ENCODE data around the gene DDA1. TPM values are rescaled to one million over a fixed set of nuclear protein-coding genes. Genes with fewer than 3 reads are reported as not detected.

Gene DDA1
- total and polyA plus RNA-seq, 2 of the 13 experiments (the other 11 are each of a cell fraction or from before 2014, with no cell fraction given) = 24.5 to 26.0 TPM

GRCh38 chr19:17282488-17283125 is 26.8 kb upstream of the DDA1 start (continued):
- peak; percentile 62 for TF ChIP-seq ZNF350 (CRISPR knock-in tag; IDR thresholded peaks at IDR 0.05; ENCODE audit: borderline replicate concordance, low read depth)
- peak; percentile 84 for TF ChIP-seq ZNF883 (CRISPR knock-in tag; IDR thresholded peaks at IDR 0.05; ENCODE audit: not compliant biosample characterization)
- TF ChIP-seq NFKBIZ (CRISPR knock-in tag; IDR thresholded peaks at IDR 0.05) = no peak
- TF ChIP-seq ASH2L (IDR thresholded peaks at IDR 0.05; ENCODE audit: insufficient read length, low read depth, low read length) = no peak
- TF ChIP-seq ZNF563 (CRISPR knock-in tag; IDR thresholded peaks at IDR 0.05) = no peak
- 0 out of 2 replicates have a peak, but pooled peaks have one; percentile 36 for TF ChIP-seq ISL2 (CRISPR knock-in tag; IDR thresholded peaks at IDR 0.05)
- TF ChIP-seq, protein P1, sequence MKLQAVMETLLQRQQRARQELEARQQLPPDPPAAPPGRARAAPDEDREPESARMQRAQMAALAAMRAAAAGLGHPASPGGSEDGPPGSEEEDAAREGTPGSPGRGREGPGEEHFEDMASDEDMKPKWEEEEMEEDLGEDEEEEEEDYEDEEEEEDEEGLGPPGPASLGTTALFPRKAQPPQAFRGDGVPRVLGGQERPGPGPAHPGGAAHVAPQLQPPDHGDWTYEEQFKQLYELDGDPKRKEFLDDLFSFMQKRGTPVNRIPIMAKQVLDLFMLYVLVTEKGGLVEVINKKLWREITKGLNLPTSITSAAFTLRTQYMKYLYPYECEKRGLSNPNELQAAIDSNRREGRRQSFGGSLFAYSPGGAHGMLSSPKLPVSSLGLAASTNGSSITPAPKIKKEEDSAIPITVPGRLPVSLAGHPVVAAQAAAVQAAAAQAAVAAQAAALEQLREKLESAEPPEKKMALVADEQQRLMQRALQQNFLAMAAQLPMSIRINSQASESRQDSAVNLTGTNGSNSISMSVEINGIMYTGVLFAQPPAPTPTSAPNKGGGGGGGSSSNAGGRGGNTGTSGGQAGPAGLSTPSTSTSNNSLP (IDR thresholded peaks at IDR 0.05; ENCODE audit: low read depth, low read length) = no peak
- TF ChIP-seq E2F2 (CRISPR knock-in tag; IDR thresholded peaks at IDR 0.05; ENCODE audit: borderline replicate concordance) = no peak
- TF ChIP-seq SMARCC2 (IDR thresholded peaks at IDR 0.05) = no peak
- no peak for TF ChIP-seq MATR3 (CRISPR knock-in tag; IDR thresholded peaks at IDR 0.05)
- TF ChIP-seq ZNF773 (CRISPR knock-in tag; IDR thresholded peaks at IDR 0.05; ENCODE audit: borderline replicate concordance) = no peak
- peak; percentile 48 for TF ChIP-seq ZNF605 (CRISPR knock-in tag; IDR thresholded peaks at IDR 0.05)
- TF ChIP-seq, protein P2, sequence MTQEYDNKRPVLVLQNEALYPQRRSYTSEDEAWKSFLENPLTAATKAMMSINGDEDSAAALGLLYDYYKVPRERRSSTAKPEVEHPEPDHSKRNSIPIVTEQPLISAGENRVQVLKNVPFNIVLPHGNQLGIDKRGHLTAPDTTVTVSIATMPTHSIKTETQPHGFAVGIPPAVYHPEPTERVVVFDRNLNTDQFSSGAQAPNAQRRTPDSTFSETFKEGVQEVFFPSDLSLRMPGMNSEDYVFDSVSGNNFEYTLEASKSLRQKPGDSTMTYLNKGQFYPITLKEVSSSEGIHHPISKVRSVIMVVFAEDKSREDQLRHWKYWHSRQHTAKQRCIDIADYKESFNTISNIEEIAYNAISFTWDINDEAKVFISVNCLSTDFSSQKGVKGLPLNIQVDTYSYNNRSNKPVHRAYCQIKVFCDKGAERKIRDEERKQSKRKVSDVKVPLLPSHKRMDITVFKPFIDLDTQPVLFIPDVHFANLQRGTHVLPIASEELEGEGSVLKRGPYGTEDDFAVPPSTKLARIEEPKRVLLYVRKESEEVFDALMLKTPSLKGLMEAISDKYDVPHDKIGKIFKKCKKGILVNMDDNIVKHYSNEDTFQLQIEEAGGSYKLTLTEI (CRISPR knock-in tag; conservative IDR thresholded peaks at IDR 0.05) = no peak
- no peak for TF ChIP-seq REST (IDR thresholded peaks at IDR 0.05; ENCODE audit: borderline replicate concordance in 1 of 2, low read depth in 1 of 2, low read length in 2 of 2)
- TF ChIP-seq ZMAT5 (CRISPR knock-in tag; IDR thresholded peaks at IDR 0.05; ENCODE audit: borderline replicate concordance, low read depth) = no peak
- no peak for TF ChIP-seq AFF4 (CRISPR knock-in tag; IDR thresholded peaks at IDR 0.05)
